PC-3 (cell line): ENCODE results near the gene BORCS8. TPM values are rescaled to one million over a fixed set of nuclear protein-coding genes. Genes with fewer than 3 reads are reported as not detected.

Experiments used
- ATAC-seq: fragments of 200-7000 bp; cut with Tn5 transposase; 2 replicates; pipeline ENCODE4 v1.9.1; 2020; ENCODE audit warnings: mild to moderate bottlenecking, moderate library complexity
- BruUV-seq: library from RNA; stranded (reverse); fragments of 400-500 nt; replicated peaks from 2 replicates; lab custom pipeline; 2021; lab: Mats Ljungman, UMichigan
- CTCF ChIA-PET: fragments of 300-600 bp; sonication (Branson Sonifier 250); formaldehyde crosslinking; loops from one replicate; lab custom pipeline; 2022; ENCODE audit warnings: antibody characterized with exemption; lab: Charles Lee
- POLR2A ChIA-PET: fragments of 300-600 bp; sonication (Branson Sonifier 250); formaldehyde crosslinking; loops from one replicate; lab custom pipeline; 2022; ENCODE audit warnings: antibody characterized with exemption; ENCODE audit not compliant: unreplicated experiment; lab: Charles Lee
- DNase-seq: peaks from one replicate; pipeline ENCODE4 v3.0.0-alpha.2; 2015
- H2AFZ ChIP-seq: fragments of 300-600 bp; sonication (generic); 2 replicates; pipeline ENCODE4 v1.6.0; 2016; ENCODE audit warnings: antibody characterized with exemption, low read length
- H3F3A ChIP-seq: fragments of 300-600 bp; sonication (generic); one replicate; pipeline ENCODE4 v1.6.0; 2017; ENCODE audit warnings: antibody characterized with exemption, low read length, control low read depth, mild to moderate bottlenecking; ENCODE audit not compliant: unreplicated experiment
- H3K27ac ChIP-seq: fragments of 300-600 bp; sonication (generic); 2 replicates; pipeline ENCODE4 v1.5.1; 2016; ENCODE audit warnings: mild to moderate bottlenecking, low read length
- H3K27me3 ChIP-seq: fragments of 300-600 bp; sonication (generic); 2 replicates; pipeline ENCODE4 v1.6.1; 2016; ENCODE audit warnings: low read length, mixed read lengths
- H3K36me3 ChIP-seq: fragments of 300-600 bp; sonication (generic); 2 replicates; pipeline ENCODE4 v1.6.1; 2016; ENCODE audit warnings: low read depth, mixed run types, low read length, mixed read lengths
- H3K4me1 ChIP-seq: fragments of 300-600 bp; sonication (generic); 2 replicates; pipeline ENCODE4 v1.5.1; 2016; ENCODE audit warnings: low read length; ENCODE audit not compliant: insufficient read depth
- H3K4me2 ChIP-seq: fragments of 300-600 bp; sonication (generic); 2 replicates; pipeline ENCODE4 v1.6.0; 2016; ENCODE audit warnings: low read length
- H3K4me3 ChIP-seq: fragments of 300-600 bp; sonication (generic); 2 replicates; pipeline ENCODE4 v1.5.1; 2016; ENCODE audit warnings: mild to moderate bottlenecking, low read length, mixed read lengths
- H3K79me2 ChIP-seq: fragments of 300-600 bp; sonication (generic); 2 replicates; pipeline ENCODE4 v1.6.1; 2017; ENCODE audit warnings: low read length, mixed read lengths
- H3K9ac ChIP-seq: fragments of 300-600 bp; sonication (generic); 2 replicates; pipeline ENCODE4 v1.6.0; 2016; ENCODE audit warnings: mild to moderate bottlenecking, low read length
- H3K9me2 ChIP-seq: fragments of 300-600 bp; sonication (generic); replicated peaks from 2 replicates; pipeline ENCODE4 v1.6.1; 2016; ENCODE audit warnings: mixed run types, low read length, mixed read lengths
- H3K9me3 ChIP-seq: fragments of 300-600 bp; sonication (generic); 2 replicates; pipeline ENCODE4 v1.6.1; 2016; ENCODE audit warnings: low read length, mixed read lengths
- H4K20me1 ChIP-seq: fragments of 300-600 bp; sonication (generic); 2 replicates; pipeline ENCODE4 v1.6.1; 2016; ENCODE audit warnings: low read length, mixed read lengths
- EZH2 ChIP-seq: fragments of 300-600 bp; sonication (generic); IDR thresholded peaks from one replicate; pipeline ENCODE4 v1.6.1; 2017; ENCODE audit warnings: antibody characterized with exemption, mild to moderate bottlenecking, low read length; ENCODE audit not compliant: unreplicated experiment
- EZH2phosphoT487 ChIP-seq: fragments of 300-600 bp; sonication (generic); IDR thresholded peaks from 2 replicates; pipeline ENCODE4 v1.6.1; 2018; ENCODE audit warnings: mild to moderate bottlenecking, antibody characterized with exemption, low read length, borderline replicate concordance
- intact Hi-C: fragments of 100-400 bp; cut with micrococcal nuclease; formaldehyde crosslinking; loops from 2 replicates; pipeline ENCODE4 v1.9.0; 2023
- total RNA-seq: library from RNA; depleted of rRNA; stranded (reverse); fragments of >200 nt; gene quantifications from 2 replicates; pipeline ENCODE4 v1.2.3, GENCODE V29; 2014
- TF ChIP-seq, protein P1 (sequence below): fragments of 300-600 bp; sonication (generic); conservative IDR thresholded peaks from 2 replicates; pipeline ENCODE4 v1.5.1; 2017; ENCODE audit warnings: antibody characterized with exemption, low read depth, mild to moderate bottlenecking, low read length

BORCS8 gene
- total RNA-seq, 1 experiment from 2014 or later, result 33.1 TPM

DNA sequence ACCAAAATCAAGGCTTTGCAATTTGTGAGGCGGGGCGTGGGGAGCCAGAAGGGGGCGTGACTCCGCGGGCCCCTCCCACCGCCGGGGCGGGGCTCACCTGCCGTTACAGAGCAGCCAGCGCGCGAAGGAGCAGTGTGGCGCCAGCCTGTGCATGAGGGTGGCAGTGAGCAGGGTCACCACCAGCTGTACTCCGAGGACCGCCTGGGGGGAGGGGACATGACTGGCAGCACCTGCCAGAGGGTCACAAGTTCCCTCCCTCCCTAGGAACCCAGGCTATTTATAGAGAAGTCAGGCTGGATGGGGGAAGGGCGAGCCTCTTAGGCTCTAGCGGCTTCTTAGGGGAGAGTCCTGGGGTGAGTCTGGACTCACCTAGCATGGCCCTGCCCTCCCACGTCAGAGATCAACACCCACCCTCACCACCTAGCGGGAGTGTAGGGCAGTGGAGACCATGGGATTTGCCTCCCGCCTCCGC lies 57.2 kb downstream of the BORCS8 start:
- peaks cover 15% of the 10 kb centered on the region for H3K36me3 ChIP-seq
- TF ChIP-seq EZH2phosphoT487, result no peak
- TF ChIP-seq, protein P1, sequence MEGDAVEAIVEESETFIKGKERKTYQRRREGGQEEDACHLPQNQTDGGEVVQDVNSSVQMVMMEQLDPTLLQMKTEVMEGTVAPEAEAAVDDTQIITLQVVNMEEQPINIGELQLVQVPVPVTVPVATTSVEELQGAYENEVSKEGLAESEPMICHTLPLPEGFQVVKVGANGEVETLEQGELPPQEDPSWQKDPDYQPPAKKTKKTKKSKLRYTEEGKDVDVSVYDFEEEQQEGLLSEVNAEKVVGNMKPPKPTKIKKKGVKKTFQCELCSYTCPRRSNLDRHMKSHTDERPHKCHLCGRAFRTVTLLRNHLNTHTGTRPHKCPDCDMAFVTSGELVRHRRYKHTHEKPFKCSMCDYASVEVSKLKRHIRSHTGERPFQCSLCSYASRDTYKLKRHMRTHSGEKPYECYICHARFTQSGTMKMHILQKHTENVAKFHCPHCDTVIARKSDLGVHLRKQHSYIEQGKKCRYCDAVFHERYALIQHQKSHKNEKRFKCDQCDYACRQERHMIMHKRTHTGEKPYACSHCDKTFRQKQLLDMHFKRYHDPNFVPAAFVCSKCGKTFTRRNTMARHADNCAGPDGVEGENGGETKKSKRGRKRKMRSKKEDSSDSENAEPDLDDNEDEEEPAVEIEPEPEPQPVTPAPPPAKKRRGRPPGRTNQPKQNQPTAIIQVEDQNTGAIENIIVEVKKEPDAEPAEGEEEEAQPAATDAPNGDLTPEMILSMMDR, result no peak
- TF ChIP-seq EZH2, result no peak
- no peak overlapping the region for H3K4me3 ChIP-seq
- no peak for ATAC-seq
- no peak overlapping the region for H3K9ac ChIP-seq
- H4K20me1 ChIP-seq, result no peaks in the 10 kb centered on the region
- CTCF ChIA-PET, result no interaction called here
- no peak overlapping the region for H3K4me2 ChIP-seq
- no peak overlapping the region for H3K27ac ChIP-seq
- H3K9me3 ChIP-seq, result 0 out of 2 replicates have a peak, but pooled peaks cover 5% of the 10 kb centered on the region
- peaks cover 11% of the 10 kb centered on the region; the same call in 1 of the 2 replicates for H3K4me1 ChIP-seq
- intact Hi-C loops, result no loop called here
- H3K9me2 ChIP-seq, result no peaks in the 10 kb centered on the region
- peaks cover 13% of the 10 kb centered on the region for H3K79me2 ChIP-seq
- H3K27me3 ChIP-seq, result no peaks in the 10 kb centered on the region
- no peaks in the 10 kb centered on the region for H3F3A ChIP-seq
- POLR2A ChIA-PET, result no interaction called here
- no TSS peak for BruUV-seq
- DNase-seq, result no peak
- no peak overlapping the region for H2AFZ ChIP-seq

DNA sequence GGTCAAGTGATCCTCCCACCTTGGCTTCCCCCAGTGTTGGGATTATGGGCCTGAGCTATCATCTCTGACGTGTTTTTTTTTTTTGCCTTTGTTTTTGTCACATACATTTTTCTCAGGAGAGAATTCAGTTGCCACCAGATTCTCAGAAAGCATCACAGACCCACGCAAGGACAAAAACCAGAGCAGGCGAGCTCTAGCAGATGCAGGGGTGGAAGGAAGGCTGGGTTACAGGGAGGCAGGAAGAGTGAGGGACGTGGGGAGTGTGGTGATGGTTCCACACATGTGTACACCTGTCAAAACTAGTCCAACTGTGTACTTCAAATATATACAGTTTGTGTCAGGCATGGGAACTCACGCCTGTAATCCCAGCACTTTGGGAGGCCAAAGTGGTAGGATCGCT lies 58.0 kb downstream of the BORCS8 start:
- TF ChIP-seq EZH2phosphoT487, result no peak
- no peak for TF ChIP-seq EZH2
- TF ChIP-seq, protein P1, result no peak
- DNase-seq (no peak), ATAC-seq (no peak)
- Histone ChIP-seq H3K4me1 (peaks cover 11% of the 10 kb centered on the region; the same call in 1 of the 2 replicates), H3K27me3 (no peaks in the 10 kb centered on the region), H3K79me2 (peaks cover 13% of the 10 kb centered on the region), H2AFZ (no peak overlapping the region), H3K4me3 (no peak overlapping the region), H3F3A (no peaks in the 10 kb centered on the region), H3K9ac (no peak overlapping the region), H3K36me3 (peaks cover 15% of the 10 kb centered on the region), H4K20me1 (no peaks in the 10 kb centered on the region), H3K9me3 (0 out of 2 replicates have a peak, but pooled peaks cover 5% of the 10 kb centered on the region), H3K27ac (no peak overlapping the region), H3K4me2 (no peak overlapping the region), H3K9me2 (no peaks in the 10 kb centered on the region)
- BruUV-seq, result no TSS peak
- ChIA-PET POLR2A (no interaction called here), CTCF (no interaction called here)
- intact Hi-C loops, result no loop called here

DNA sequence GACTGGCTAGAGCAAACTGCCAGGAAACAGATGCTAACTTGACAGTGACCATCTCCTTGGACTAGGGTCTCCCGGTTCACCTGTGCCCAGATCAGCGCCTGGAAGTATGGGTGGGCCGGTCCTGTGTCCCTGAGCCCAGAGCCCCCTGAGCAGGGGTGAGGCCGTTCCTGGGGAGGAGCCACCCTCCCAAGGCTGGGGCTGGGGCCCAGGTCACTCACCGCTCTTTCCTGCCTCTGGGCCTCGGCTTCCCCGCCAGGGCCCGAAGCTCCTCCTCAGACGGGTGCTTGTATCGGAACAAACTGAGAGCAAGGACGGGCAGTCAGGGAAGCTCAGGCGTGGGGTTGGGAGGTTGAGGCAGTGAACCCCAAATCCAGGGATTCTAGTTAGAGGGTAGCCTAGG lies 59.0 kb downstream of the BORCS8 start:
- intact Hi-C loops, result no loop called here
- no peak for DNase-seq
- H3K79me2 ChIP-seq, result peaks cover 10% of the 10 kb centered on the region
- POLR2A ChIA-PET, result no interaction called here
- H3K4me2 ChIP-seq, result no peak overlapping the region
- no peaks in the 10 kb centered on the region for H3K27me3 ChIP-seq
- no peaks in the 10 kb centered on the region for H3K9me2 ChIP-seq
- no TSS peak for BruUV-seq
- no peaks in the 10 kb centered on the region for H3F3A ChIP-seq
- H3K9me3 ChIP-seq, result 0 out of 2 replicates have a peak, but pooled peaks cover 5% of the 10 kb centered on the region
- TF ChIP-seq EZH2phosphoT487 (no peak), EZH2 (no peak)
- TF ChIP-seq, protein P1, result no peak
- H3K27ac ChIP-seq, result no peak overlapping the region
- H3K4me3 ChIP-seq, result no peak overlapping the region
- ATAC-seq, result no peak
- peaks cover 10% of the 10 kb centered on the region; the same call in 1 of the 2 replicates for H3K4me1 ChIP-seq
- no peaks in the 10 kb centered on the region for H4K20me1 ChIP-seq
- CTCF ChIA-PET, result no interaction called here
- no peak overlapping the region for H3K9ac ChIP-seq
- peaks cover 15% of the 10 kb centered on the region for H3K36me3 ChIP-seq
- H2AFZ ChIP-seq, result no peak overlapping the region
